ENCODE results near the gene CXXC5. TPM values are rescaled to one million over a fixed set of nuclear protein-coding genes. Genes with fewer than 3 reads are reported as not detected.

Gene CXXC5
- total and polyA plus RNA-seq, 9 of the 15 experiments (the other 6 are each of a cell fraction or from before 2014, with no cell fraction given): 1.9 to 123 (median 45.8) TPM

DNA sequence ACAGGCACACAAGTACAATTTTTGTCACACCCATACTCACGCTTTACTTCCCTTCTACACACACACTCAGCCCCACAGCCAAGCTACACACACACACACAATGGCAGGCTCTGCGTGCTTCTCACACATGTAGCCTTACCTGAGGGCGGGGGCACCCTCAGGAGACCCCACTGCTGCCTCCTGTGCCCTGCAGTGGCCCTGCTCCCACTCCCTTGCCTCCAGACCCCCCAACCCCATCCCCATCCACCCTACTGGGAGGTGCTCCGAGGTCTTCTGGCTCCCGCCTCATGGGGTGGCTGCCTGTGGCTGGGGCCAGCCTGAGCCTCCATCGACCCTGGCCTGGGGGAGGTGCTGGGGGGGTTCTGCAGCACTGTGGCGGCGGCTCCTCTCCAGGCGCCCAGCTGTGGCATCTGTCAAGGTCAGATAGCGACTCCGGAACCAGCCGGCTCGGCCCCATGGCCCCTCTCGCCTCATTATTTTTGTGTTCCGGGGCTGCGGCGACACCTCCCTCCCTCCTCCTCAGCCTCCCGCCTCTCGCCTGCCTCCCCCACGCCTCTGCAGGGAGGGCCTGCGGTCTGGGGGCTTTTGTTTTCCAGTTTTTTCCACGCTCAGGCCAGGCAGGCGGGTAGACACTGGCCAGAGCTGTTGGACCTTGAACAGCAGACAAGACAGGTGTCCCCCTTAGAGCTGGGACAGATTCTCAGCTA is 21.7 kb downstream of the CXXC5 start (continued):
- TF ChIP-seq, protein P1, sequence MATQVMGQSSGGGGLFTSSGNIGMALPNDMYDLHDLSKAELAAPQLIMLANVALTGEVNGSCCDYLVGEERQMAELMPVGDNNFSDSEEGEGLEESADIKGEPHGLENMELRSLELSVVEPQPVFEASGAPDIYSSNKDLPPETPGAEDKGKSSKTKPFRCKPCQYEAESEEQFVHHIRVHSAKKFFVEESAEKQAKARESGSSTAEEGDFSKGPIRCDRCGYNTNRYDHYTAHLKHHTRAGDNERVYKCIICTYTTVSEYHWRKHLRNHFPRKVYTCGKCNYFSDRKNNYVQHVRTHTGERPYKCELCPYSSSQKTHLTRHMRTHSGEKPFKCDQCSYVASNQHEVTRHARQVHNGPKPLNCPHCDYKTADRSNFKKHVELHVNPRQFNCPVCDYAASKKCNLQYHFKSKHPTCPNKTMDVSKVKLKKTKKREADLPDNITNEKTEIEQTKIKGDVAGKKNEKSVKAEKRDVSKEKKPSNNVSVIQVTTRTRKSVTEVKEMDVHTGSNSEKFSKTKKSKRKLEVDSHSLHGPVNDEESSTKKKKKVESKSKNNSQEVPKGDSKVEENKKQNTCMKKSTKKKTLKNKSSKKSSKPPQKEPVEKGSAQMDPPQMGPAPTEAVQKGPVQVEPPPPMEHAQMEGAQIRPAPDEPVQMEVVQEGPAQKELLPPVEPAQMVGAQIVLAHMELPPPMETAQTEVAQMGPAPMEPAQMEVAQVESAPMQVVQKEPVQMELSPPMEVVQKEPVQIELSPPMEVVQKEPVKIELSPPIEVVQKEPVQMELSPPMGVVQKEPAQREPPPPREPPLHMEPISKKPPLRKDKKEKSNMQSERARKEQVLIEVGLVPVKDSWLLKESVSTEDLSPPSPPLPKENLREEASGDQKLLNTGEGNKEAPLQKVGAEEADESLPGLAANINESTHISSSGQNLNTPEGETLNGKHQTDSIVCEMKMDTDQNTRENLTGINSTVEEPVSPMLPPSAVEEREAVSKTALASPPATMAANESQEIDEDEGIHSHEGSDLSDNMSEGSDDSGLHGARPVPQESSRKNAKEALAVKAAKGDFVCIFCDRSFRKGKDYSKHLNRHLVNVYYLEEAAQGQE (IDR thresholded peaks at IDR 0.05; ENCODE audit: borderline replicate concordance): peak; percentile 98
- TF ChIP-seq, protein P1 (CRISPR knock-in tag; IDR thresholded peaks at IDR 0.05; ENCODE audit: low read depth): no peak
- TF ChIP-seq, protein P2, sequence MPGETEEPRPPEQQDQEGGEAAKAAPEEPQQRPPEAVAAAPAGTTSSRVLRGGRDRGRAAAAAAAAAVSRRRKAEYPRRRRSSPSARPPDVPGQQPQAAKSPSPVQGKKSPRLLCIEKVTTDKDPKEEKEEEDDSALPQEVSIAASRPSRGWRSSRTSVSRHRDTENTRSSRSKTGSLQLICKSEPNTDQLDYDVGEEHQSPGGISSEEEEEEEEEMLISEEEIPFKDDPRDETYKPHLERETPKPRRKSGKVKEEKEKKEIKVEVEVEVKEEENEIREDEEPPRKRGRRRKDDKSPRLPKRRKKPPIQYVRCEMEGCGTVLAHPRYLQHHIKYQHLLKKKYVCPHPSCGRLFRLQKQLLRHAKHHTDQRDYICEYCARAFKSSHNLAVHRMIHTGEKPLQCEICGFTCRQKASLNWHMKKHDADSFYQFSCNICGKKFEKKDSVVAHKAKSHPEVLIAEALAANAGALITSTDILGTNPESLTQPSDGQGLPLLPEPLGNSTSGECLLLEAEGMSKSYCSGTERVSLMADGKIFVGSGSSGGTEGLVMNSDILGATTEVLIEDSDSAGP (CRISPR knock-in tag; IDR thresholded peaks at IDR 0.05): 0 out of 2 replicates have a peak, but pooled peaks have one; percentile 37
- TF ChIP-seq PTBP1 (IDR thresholded peaks at IDR 0.05; ENCODE audit: low read depth, low read length) (0 out of 2 replicates have a peak, but pooled peaks have one; percentile 32), JUN (IDR thresholded peaks at IDR 0.05; ENCODE audit: borderline replicate concordance, low read depth, low read length) (no peak), JUN (CRISPR knock-in tag; IDR thresholded peaks at IDR 0.05; ENCODE audit: borderline replicate concordance) (0 out of 2 replicates have a peak, but pooled peaks have one; percentile 52), POLR2A (conservative IDR thresholded peaks at IDR 0.05) (peak; percentile 57), KLF1 (tag; IDR thresholded peaks at IDR 0.05) (peak; percentile 47; the same call in 1 of the 2 replicates), TOE1 (IDR thresholded peaks at IDR 0.05; ENCODE audit: borderline replicate concordance) (peak; percentile 69), TOE1 (CRISPR knock-in tag; IDR thresholded peaks at IDR 0.05; ENCODE audit: borderline replicate concordance, low read depth) (no peak), MEIS2 (IDR thresholded peaks at IDR 0.05; ENCODE audit: partially characterized antibody) (peak; percentile 81), TCF7 (IDR thresholded peaks at IDR 0.05; ENCODE audit: borderline replicate concordance) (peak; percentile 85; the same call in 1 of the 2 replicates), CBFA2T3 (IDR thresholded peaks at IDR 0.05) (peak; percentile 98)
- TF ChIP-seq, protein P3, sequence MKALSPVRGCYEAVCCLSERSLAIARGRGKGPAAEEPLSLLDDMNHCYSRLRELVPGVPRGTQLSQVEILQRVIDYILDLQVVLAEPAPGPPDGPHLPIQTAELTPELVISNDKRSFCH (CRISPR knock-in tag; IDR thresholded peaks at IDR 0.05): no peak
- TF ChIP-seq, protein P3 (tag; IDR thresholded peaks at IDR 0.05): peak; percentile 63
- TF ChIP-seq, protein P4, sequence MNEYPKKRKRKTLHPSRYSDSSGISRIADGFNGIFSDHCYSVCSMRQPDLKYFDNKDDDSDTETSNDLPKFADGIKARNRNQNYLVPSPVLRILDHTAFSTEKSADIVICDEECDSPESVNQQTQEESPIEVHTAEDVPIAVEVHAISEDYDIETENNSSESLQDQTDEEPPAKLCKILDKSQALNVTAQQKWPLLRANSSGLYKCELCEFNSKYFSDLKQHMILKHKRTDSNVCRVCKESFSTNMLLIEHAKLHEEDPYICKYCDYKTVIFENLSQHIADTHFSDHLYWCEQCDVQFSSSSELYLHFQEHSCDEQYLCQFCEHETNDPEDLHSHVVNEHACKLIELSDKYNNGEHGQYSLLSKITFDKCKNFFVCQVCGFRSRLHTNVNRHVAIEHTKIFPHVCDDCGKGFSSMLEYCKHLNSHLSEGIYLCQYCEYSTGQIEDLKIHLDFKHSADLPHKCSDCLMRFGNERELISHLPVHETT (CRISPR knock-in tag; conservative IDR thresholded peaks at IDR 0.05 in 1 of 2, IDR thresholded peaks at IDR 0.05 in 1 of 2): peak in 1 of 2 experiments; percentile 89; a peak in 2 of 4 replicates

Data from K562 (cell line).